Measurements from ENCODE around the gene SLC43A2.

- TF ChIP-seq CTCF (IDR thresholded peaks at IDR 0.05), result no peak
- no peak for TF ChIP-seq POLR2A (IDR thresholded peaks at IDR 0.05)
- TF ChIP-seq EP300 (IDR thresholded peaks at IDR 0.05), result no peak
Measured at GRCh38 chr17:1606352-1606985, 22.2 kb downstream of the SLC43A2 start.

All from suprapubic skin (tissue), 3 donors.